ENCODE data around the gene POLDIP3.
"Not testable (repeated sequence)": the region's sequence is repeated elsewhere in the genome, so short reads cannot be mapped to it uniquely, and the experiment has no call there.

- not testable (repeated sequence) for TF ChIP-seq CTCF (conservative IDR thresholded peaks at IDR 0.05; ENCODE audit: low read length); EZH2phosphoT487 (IDR thresholded peaks at IDR 0.05; ENCODE audit: borderline replicate concordance)
These were observed 38.6 kb downstream of the POLDIP3 start for GRCh38 chr22:42575996-42576574.

Measured in Loucy (cell line).